B cell (primary cell): Measurements from ENCODE around the gene SKAP1.

Source experiments
- CTCF ChIP-seq: fragments of 200-600 bp; IDR thresholded peaks from one replicate; pipeline ENCODE4 v1.8.0; 2022; ENCODE audit warnings: antibody characterized with exemption, mild to moderate bottlenecking
- EZH2 ChIP-seq: IDR thresholded peaks from 2 replicates; pipeline ENCODE4 v1.6.1; 2012; ENCODE audit warnings: borderline replicate concordance, low read depth, mild to moderate bottlenecking, moderate library complexity, low read length; ENCODE audit not compliant: insufficient read depth, poor library complexity, severe bottlenecking

- TF ChIP-seq CTCF, result no peak
- no peak for TF ChIP-seq EZH2
Measured at GRCh38 chr17:48311324-48311723, 118.7 kb downstream of the SKAP1 start.
